OCI-LY1 (cell line): ENCODE data around the gene MIF.

ENCODE experiments used
- CTCF ChIP-seq: fragments of 200-600 bp; sonication (generic), shearing (Covaris generic); IDR thresholded peaks from 2 replicates; pipeline ENCODE4 v1.5.1; 2017; ENCODE audit warnings: mild to moderate bottlenecking, antibody characterized with exemption, low read length, moderate library complexity, mixed read lengths
- EZH2 ChIP-seq: fragments of 200-600 bp; sonication (generic), shearing (Covaris generic); IDR thresholded peaks from 2 replicates; pipeline ENCODE4 v1.8.0; 2017; ENCODE audit warnings: borderline replicate concordance, mixed run types, mild to moderate bottlenecking, antibody characterized with exemption, low read length, moderate library complexity, mixed read lengths

GRCh38 chr22:23846081-23846469 lies 48.1 kb upstream of the MIF start:
- TF ChIP-seq CTCF (no peak), EZH2 (no peak)
